ENCODE data around the gene TENM3.
"Not testable (repeated sequence)": the region's sequence is repeated elsewhere in the genome, so short reads cannot be mapped to it uniquely, and the experiment has no call there.

The TENM3 gene

DNA sequence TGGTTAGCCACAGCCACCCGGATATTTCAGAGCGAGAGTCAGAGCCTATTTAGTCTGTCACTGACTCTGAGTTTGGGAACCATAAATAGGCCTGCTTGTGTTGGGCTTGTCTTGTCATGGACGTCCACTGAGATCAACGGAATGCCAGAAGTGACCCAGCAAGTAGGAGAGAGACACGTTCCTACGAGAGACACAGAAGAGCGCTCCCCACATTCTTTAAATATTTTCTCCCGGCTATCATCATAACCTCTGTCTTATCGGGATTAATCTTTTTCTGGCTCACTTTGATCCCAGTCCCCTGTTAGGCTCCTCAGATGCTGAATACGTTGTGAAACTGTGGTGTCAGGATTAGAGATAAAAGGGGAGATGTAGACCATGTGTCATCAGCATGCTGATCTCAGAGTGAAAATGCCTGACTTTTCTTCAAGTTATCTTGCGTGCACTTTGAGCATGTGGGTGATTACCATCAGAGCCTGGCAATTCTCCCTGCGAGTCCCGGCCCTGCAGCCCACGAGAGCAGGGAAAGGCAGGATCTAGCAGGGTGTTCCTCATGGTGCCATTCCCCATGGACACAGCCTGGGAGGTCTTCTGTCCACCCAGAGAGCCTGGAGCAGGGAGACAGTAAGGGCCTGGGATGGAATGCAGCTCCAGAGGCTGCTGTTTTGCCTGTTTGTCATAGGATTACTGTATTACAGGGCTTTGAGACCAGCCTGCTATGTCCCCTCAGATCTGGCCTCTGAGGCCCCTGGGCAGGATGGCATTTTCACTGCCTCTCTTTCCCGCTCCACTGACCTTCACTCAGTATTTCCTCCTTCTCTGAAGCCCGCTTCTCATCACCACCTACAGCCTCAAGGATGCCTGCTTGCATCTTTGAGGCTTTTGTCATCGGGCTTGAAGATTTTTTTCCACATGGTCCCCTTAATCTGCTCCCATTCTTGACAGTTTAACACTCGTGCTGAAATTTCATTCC lies 2.8 kb upstream of the TENM3 start:
- H3K4me3 ChIP-seq (ENCODE audit: control insufficient read depth, low read depth, low read length), result no peak overlapping the region
- TF ChIP-seq, protein P1, sequence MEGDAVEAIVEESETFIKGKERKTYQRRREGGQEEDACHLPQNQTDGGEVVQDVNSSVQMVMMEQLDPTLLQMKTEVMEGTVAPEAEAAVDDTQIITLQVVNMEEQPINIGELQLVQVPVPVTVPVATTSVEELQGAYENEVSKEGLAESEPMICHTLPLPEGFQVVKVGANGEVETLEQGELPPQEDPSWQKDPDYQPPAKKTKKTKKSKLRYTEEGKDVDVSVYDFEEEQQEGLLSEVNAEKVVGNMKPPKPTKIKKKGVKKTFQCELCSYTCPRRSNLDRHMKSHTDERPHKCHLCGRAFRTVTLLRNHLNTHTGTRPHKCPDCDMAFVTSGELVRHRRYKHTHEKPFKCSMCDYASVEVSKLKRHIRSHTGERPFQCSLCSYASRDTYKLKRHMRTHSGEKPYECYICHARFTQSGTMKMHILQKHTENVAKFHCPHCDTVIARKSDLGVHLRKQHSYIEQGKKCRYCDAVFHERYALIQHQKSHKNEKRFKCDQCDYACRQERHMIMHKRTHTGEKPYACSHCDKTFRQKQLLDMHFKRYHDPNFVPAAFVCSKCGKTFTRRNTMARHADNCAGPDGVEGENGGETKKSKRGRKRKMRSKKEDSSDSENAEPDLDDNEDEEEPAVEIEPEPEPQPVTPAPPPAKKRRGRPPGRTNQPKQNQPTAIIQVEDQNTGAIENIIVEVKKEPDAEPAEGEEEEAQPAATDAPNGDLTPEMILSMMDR (conservative IDR thresholded peaks at IDR 0.05; ENCODE audit: control insufficient read depth, insufficient read depth, low read depth, low read length), result no peak
- peak; percentile 79 for DNase-seq (ENCODE audit: low read depth)

DNA sequence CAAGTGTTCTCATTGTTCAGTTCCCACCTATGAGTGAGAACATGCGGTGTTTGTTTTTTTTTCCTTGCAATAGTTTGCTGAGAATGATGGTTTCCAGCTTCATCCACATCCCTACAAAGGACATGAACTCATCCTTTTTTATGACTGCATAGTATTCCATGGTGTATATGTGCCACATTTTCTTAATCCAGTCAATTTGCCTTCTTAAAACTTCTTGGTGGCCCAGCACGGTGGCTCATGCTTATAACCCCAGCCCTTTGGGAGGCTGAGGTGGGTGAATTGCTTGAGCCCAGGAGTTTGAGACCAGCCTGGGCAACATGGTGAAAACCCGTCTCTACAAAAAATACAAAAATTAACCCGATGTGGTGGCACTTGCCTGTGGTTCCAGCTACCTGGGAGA lies 942 bp upstream of the TENM3 start:
- not testable (repeated sequence) for H3K4me3 ChIP-seq (ENCODE audit: control insufficient read depth, low read depth, low read length); DNase-seq (ENCODE audit: low read depth)

DNA sequence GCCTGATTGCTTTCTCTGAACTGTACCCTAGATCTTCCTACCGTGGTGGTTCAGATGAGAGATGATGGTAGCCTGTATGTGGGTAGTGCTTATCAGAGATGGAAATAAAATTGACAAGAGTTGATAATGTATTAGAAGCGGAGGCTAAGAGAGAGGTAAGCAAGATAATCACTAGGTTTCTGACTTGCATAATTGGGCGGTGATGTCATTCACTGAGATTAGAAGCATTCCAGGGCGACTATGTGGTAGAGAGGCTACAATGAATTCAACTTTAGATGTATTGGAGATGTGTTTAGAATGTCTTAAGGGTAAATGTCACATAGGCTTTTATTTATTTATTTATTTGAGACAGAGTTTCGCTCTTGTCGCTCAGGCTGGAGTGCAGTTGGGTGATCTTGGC lies 415 bp upstream of the TENM3 start:
- H3K4me3 ChIP-seq (ENCODE audit: control insufficient read depth, low read depth, low read length), result no peak overlapping the region
- no peak for DNase-seq (ENCODE audit: low read depth)
- TF ChIP-seq, protein P1 (conservative IDR thresholded peaks at IDR 0.05; ENCODE audit: control insufficient read depth, insufficient read depth, low read depth, low read length), result no peak

DNA sequence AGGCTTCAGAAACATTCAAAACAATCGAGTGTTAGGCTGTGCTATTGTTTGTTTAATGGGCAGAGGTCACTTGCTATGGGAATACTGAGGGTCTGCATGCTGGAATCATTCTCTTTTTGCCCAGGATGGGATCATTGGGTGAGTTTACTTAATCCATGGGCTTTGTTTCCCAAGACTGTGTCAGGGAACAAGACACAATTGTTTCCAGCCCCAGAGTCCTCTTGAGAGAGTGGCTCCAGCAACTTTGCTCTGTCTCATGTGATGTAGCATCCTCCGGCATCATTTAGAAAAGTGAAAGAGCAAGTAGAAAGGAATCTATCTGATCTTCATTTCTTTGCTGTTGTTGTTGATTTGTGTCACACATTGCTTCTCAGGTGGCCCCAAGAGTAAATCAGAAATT lies 1.8 kb downstream of the TENM3 start:
- TF ChIP-seq, protein P1 (conservative IDR thresholded peaks at IDR 0.05; ENCODE audit: control insufficient read depth, insufficient read depth, low read depth, low read length), result no peak
- H3K4me3 ChIP-seq (ENCODE audit: control insufficient read depth, low read depth, low read length), result no peak overlapping the region
- no peak for DNase-seq (ENCODE audit: low read depth)

DNA sequence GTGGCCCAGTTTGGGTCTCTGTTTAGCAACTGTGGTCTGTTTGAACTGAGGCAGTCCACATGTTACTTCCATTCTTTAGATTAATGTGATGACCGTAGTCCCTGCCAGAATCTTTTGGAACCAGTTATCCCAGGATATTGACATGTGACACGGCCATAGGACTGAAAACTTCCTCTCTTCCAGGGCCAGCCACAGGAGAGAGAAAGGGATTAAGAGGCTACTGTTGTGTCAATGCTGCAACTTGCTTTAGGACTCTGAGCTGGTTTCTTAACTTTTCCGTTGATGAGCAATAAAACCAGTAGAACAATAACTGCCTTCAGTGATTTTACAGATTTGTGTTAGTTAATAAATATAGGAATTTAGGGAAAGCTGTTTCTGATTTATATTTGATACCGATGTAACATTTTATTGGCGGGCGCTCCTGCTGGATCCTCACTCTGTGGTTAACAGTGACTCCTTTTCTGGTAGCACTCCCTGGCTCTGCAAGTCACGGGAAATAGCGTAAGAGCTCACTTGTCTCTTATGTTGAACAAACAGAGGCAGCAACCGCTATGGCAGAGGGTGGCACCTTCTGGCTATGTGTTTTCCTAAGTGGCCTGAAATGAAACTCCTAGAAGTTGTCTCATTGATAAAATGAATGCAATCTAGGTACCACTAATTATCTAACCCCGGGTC lies 2.5 kb downstream of the TENM3 start:
- TF ChIP-seq, protein P1 (conservative IDR thresholded peaks at IDR 0.05; ENCODE audit: control insufficient read depth, insufficient read depth, low read depth, low read length), result no peak
- H3K4me3 ChIP-seq (ENCODE audit: control insufficient read depth, low read depth, low read length), result no peak overlapping the region
- DNase-seq (ENCODE audit: low read depth), result peak; percentile 35

DNA sequence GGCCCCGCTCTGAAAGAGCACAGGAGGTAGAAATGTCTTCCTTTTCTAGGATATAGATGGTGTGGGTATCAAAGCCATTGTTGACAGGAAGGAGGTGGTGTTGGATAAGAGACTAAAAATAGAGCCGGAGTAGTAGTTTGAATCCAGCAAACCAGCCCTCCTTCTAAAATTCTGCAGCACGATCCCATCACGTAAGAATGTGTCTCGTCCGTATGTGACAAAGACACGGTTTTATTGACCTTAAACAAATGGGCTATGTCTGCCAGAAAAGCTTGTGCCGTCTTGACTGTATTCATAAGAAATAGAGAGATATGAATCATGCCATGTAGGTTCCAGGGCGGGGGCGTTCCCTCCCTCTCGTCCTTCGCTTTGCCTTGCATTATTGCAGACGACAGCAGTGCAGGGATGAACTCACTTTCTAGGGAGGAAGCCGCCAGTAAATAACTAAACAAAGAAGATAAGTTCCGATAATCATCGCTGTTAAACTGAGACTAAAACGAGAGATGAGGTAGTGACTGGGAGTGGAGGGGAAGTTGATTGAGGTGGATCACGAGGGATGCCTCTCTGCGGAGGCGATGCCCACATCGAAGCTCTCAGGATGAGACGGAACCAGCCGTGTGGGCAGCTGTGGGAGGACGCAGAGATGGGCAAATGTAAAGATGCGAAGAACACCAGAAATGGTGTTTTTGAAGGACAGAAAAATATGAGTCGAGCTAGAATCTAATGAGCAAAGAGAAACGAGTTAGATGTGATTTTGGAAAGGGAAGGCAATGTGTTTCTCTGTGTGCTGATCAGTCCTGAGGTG lies 3.4 kb downstream of the TENM3 start:
- H3K4me3 ChIP-seq (ENCODE audit: control insufficient read depth, low read depth, low read length), result no peak overlapping the region
- peak; percentile 31 for DNase-seq (ENCODE audit: low read depth)
- TF ChIP-seq, protein P1 (conservative IDR thresholded peaks at IDR 0.05; ENCODE audit: control insufficient read depth, insufficient read depth, low read depth, low read length), result no peak

All from fibroblast of mammary gland (primary cell).